Measurements from ENCODE around the gene EDIL3. TPM values are rescaled to one million over a fixed set of nuclear protein-coding genes. Genes with fewer than 3 reads are reported as not detected.
A peak's percentile ranks its signal among the peaks of the same experiment; 100 is the strongest.

Gene EDIL3
- polyA plus RNA-seq, 1 donor (not counting 4 experiments of a cell fraction or from before 2014, with no cell fraction given), result 0.34 TPM

GRCh38 chr5:83922699-83923098 is 462.0 kb downstream of the EDIL3 start:
- Histone ChIP-seq H3K36me3 (ENCODE audit: control insufficient read depth in 2 of 2, extremely low read depth in 1 of 2, insufficient read depth in 2 of 2, low read length in 2 of 2) (no peaks in the 10 kb centered on the region), H3K27me3 (ENCODE audit: control insufficient read depth, extremely low read depth, insufficient read depth, low read length) (no peaks in the 10 kb centered on the region), H3K79me2 (ENCODE audit: control insufficient read depth, insufficient read depth, low read length) (no peaks in the 10 kb centered on the region), H2AFZ (ENCODE audit: control insufficient read depth, low read length) (no peak overlapping the region), H4K20me1 (ENCODE audit: control insufficient read depth, extremely low read depth, insufficient read depth, low read length) (no peaks in the 10 kb centered on the region), H3K4me3 (ENCODE audit: control insufficient read depth in 2 of 3, extremely low read depth in 1 of 3, insufficient read depth in 2 of 3, low read depth in 1 of 3, low read length in 3 of 3) (no peak overlapping the region), H3K9me1 (ENCODE audit: control insufficient read depth, extremely low read depth, insufficient read depth, low read length) (no peaks in the 10 kb centered on the region), H3K9me3 (ENCODE audit: control insufficient read depth, low read depth, low read length) (no peaks in the 10 kb centered on the region), H3K4me2 (ENCODE audit: control insufficient read depth, extremely low read depth, insufficient read depth, low read depth, low read length) (no peak overlapping the region), H3K27ac (ENCODE audit: control insufficient read depth, insufficient read depth, low read length) (no peak overlapping the region), H3K4me1 (ENCODE audit: control insufficient read depth, extremely low read depth, insufficient read depth, low read length) (no peaks in the 10 kb centered on the region), H3K9ac (ENCODE audit: control insufficient read depth, extremely low read depth, insufficient read depth, low read length) (no peak overlapping the region)
- no peak for FAIRE-seq
- TF ChIP-seq CTCF (optimal IDR thresholded peaks at IDR 0.05 in 1 of 3, IDR thresholded peaks at IDR 0.05 in 1 of 3, conservative IDR thresholded peaks at IDR 0.05 in 1 of 3; ENCODE audit: extremely low read depth in 1 of 3, insufficient read depth in 2 of 3, low read length in 3 of 3), result peak in 1 of 3 experiments; percentile 26
- no peak for TF ChIP-seq EZH2 (IDR thresholded peaks at IDR 0.05; ENCODE audit: low read length)
- no peak for DNase-seq (ENCODE audit: low read depth, low spot score)
- dilution Hi-C loops (cut with MboI; ENCODE audit: extremely low pct_ligation_motif_present, low sequenced_read_pairs), result no loop called here

GRCh38 chr5:83921666-83922193 is 462.9 kb downstream of the EDIL3 start:
- H3K79me2 ChIP-seq (ENCODE audit: control insufficient read depth, insufficient read depth, low read length), result no peaks in the 10 kb centered on the region
- TF ChIP-seq CTCF (optimal IDR thresholded peaks at IDR 0.05 in 1 of 3, IDR thresholded peaks at IDR 0.05 in 1 of 3, conservative IDR thresholded peaks at IDR 0.05 in 1 of 3; ENCODE audit: extremely low read depth in 1 of 3, insufficient read depth in 2 of 3, low read length in 3 of 3) (no peak), EZH2 (IDR thresholded peaks at IDR 0.05; ENCODE audit: low read length) (no peak)
- DNase-seq (ENCODE audit: low read depth, low spot score) (no peak), FAIRE-seq (no peak)
- no peaks in the 10 kb centered on the region for H3K9me1 ChIP-seq (ENCODE audit: control insufficient read depth, extremely low read depth, insufficient read depth, low read length)
- no peak overlapping the region for H3K4me3 ChIP-seq (ENCODE audit: control insufficient read depth in 2 of 3, extremely low read depth in 1 of 3, insufficient read depth in 2 of 3, low read depth in 1 of 3, low read length in 3 of 3)
- no peaks in the 10 kb centered on the region for H4K20me1 ChIP-seq (ENCODE audit: control insufficient read depth, extremely low read depth, insufficient read depth, low read length)
- no peaks in the 10 kb centered on the region for H3K4me1 ChIP-seq (ENCODE audit: control insufficient read depth, extremely low read depth, insufficient read depth, low read length)
- H3K27me3 ChIP-seq (ENCODE audit: control insufficient read depth, extremely low read depth, insufficient read depth, low read length), result no peaks in the 10 kb centered on the region
- H3K27ac ChIP-seq (ENCODE audit: control insufficient read depth, insufficient read depth, low read length), result no peak overlapping the region
- no peak overlapping the region for H3K4me2 ChIP-seq (ENCODE audit: control insufficient read depth, extremely low read depth, insufficient read depth, low read depth, low read length)
- H3K9me3 ChIP-seq (ENCODE audit: control insufficient read depth, low read depth, low read length), result no peaks in the 10 kb centered on the region
- H2AFZ ChIP-seq (ENCODE audit: control insufficient read depth, low read length), result no peak overlapping the region
- no peaks in the 10 kb centered on the region for H3K36me3 ChIP-seq (ENCODE audit: control insufficient read depth in 2 of 2, extremely low read depth in 1 of 2, insufficient read depth in 2 of 2, low read length in 2 of 2)
- H3K9ac ChIP-seq (ENCODE audit: control insufficient read depth, extremely low read depth, insufficient read depth, low read length), result no peak overlapping the region
- dilution Hi-C loops (cut with MboI; ENCODE audit: extremely low pct_ligation_motif_present, low sequenced_read_pairs), result no loop called here

Measured in keratinocyte (primary cell).